Neural cell (in vitro differentiated cells): ENCODE results near the gene OR8B2. TPM values are rescaled to one million over a fixed set of nuclear protein-coding genes. Genes with fewer than 3 reads are reported as not detected.

Experiments
- H2AFZ ChIP-seq: fragments of 200-600, 300-800 bp; sonication (generic), shearing (Covaris generic); 2 replicates; pipeline ENCODE4 v1.6.0; 2014; ENCODE audit warnings: low read depth, mild to moderate bottlenecking, antibody characterized with exemption, low read length, moderate library complexity
- H3F3A ChIP-seq: fragments of 200-600 bp; shearing (Covaris generic); 2 replicates; pipeline ENCODE4 v1.6.1; 2016; ENCODE audit warnings: mild to moderate bottlenecking, moderate library complexity, mixed read lengths, antibody characterized with exemption, low read length; ENCODE audit not compliant: insufficient read depth, poor library complexity, severe bottlenecking
- H3K27ac ChIP-seq: fragments of 200-600, 300-800 bp; sonication (generic), shearing (Covaris generic); 2 replicates; pipeline ENCODE4 v1.5.1; 2014; ENCODE audit warnings: mild to moderate bottlenecking, low read length, moderate library complexity
- H3K27me3 ChIP-seq: fragments of 300-800, 200-600 bp; sonication (generic), shearing (Covaris generic); 2 replicates; pipeline ENCODE4 v1.6.0; 2014; ENCODE audit warnings: mild to moderate bottlenecking, low read depth, low read length, moderate library complexity; ENCODE audit not compliant: insufficient read depth
- H3K36me3 ChIP-seq: fragments of 300-800, 200-600 bp; sonication (generic), shearing (Covaris generic); 2 replicates; pipeline ENCODE4 v1.5.1; 2014; ENCODE audit warnings: mild to moderate bottlenecking, antibody characterized with exemption, low read length, moderate library complexity; ENCODE audit not compliant: insufficient read depth
- H3K4me2 ChIP-seq: fragments of 300-800, 200-600 bp; sonication (generic), shearing (Covaris generic); 2 replicates; pipeline ENCODE4 v1.6.0; 2014; ENCODE audit warnings: mild to moderate bottlenecking, low read length
- H3K4me3 ChIP-seq: fragments of 300-800, 200-600 bp; sonication (generic), shearing (Covaris generic); 2 replicates; pipeline ENCODE4 v1.5.1; 2014; ENCODE audit warnings: mild to moderate bottlenecking, low read length, moderate library complexity
- H3K79me2 ChIP-seq: fragments of 200-600 bp; shearing (Covaris generic); replicated peaks from 2 replicates; pipeline ENCODE4 v1.6.0; 2014; ENCODE audit warnings: mild to moderate bottlenecking, low read length, moderate library complexity; ENCODE audit not compliant: insufficient read depth
- H3K9ac ChIP-seq: fragments of 300-800, 200-600 bp; sonication (generic), shearing (Covaris generic); 2 replicates; pipeline ENCODE4 v1.6.1; 2016; ENCODE audit warnings: mild to moderate bottlenecking, low read length, mixed read lengths
- H3K9me2 ChIP-seq: fragments of 200-600 bp; shearing (Covaris generic); 2 replicates; pipeline ENCODE4 v1.6.1; 2016; ENCODE audit warnings: mild to moderate bottlenecking, low read length, mixed read lengths; ENCODE audit not compliant: insufficient read depth
- H3K9me3 ChIP-seq: fragments of 200-600, 300-800 bp; sonication (generic), shearing (Covaris generic); 2 replicates; pipeline ENCODE4 v1.6.1; 2016; ENCODE audit warnings: mild to moderate bottlenecking, mixed run types, low read length, moderate library complexity, mixed read lengths
- H4K20me1 ChIP-seq: fragments of 200-600 bp; shearing (Covaris generic); 2 replicates; pipeline ENCODE4 v1.6.1; 2016; ENCODE audit warnings: mild to moderate bottlenecking, mixed run types; ENCODE audit not compliant: insufficient read depth
- CTCF ChIP-seq: fragments of 450-650 bp; IDR thresholded peaks from 2 replicates; pipeline ENCODE4 v1.5.1; 2014; ENCODE audit warnings: antibody characterized with exemption, mild to moderate bottlenecking, moderate library complexity; ENCODE audit not compliant: poor library complexity, severe bottlenecking
- EP300 ChIP-seq: fragments of 450-650 bp; conservative IDR thresholded peaks from 2 replicates; pipeline ENCODE4 v1.6.1; 2014; ENCODE audit warnings: antibody characterized with exemption, mild to moderate bottlenecking, moderate library complexity; ENCODE audit not compliant: poor library complexity, severe bottlenecking
- EZH2 ChIP-seq: fragments of 200-600, 300-800 bp; shearing (Covaris generic), sonication (generic); IDR thresholded peaks from 2 replicates; pipeline ENCODE4 v1.6.1; 2014; ENCODE audit warnings: antibody characterized with exemption, low read length, borderline replicate concordance, mild to moderate bottlenecking; ENCODE audit not compliant: insufficient read depth, poor library complexity, severe bottlenecking
- MXI1 ChIP-seq: fragments of 450-650 bp; conservative IDR thresholded peaks from 2 replicates; pipeline ENCODE4 v1.6.1; 2014; ENCODE audit warnings: antibody characterized with exemption, mild to moderate bottlenecking; ENCODE audit not compliant: poor library complexity, severe bottlenecking
- POLR2AphosphoS5 ChIP-seq: IDR thresholded peaks from 2 replicates; pipeline ENCODE4 v1.6.1; 2012
- RAD21 ChIP-seq: fragments of 450-650 bp; conservative IDR thresholded peaks from 2 replicates; pipeline ENCODE4 v1.6.1; 2014; ENCODE audit warnings: antibody characterized with exemption, mild to moderate bottlenecking, moderate library complexity
- SMC3 ChIP-seq: fragments of 450-650 bp; conservative IDR thresholded peaks from 2 replicates; pipeline ENCODE4 v1.6.1; 2014; ENCODE audit warnings: antibody characterized with exemption, mild to moderate bottlenecking, moderate library complexity; ENCODE audit not compliant: poor library complexity
- TAF1 ChIP-seq: IDR thresholded peaks from 2 replicates; pipeline ENCODE4 v1.6.1; 2012; ENCODE audit warnings: low read depth
- polyA plus RNA-seq: library from polyadenylated mRNA; depleted of rRNA; stranded (reverse); fragments of >200 nt; gene quantifications from 2 replicates; pipeline ENCODE4 v1.2.3, GENCODE V29; 2014
- TF ChIP-seq, protein P1 (sequence below): IDR thresholded peaks from 2 replicates; pipeline ENCODE4 v1.6.1; 2012; ENCODE audit warnings: borderline replicate concordance

Gene OR8B2
- polyA plus RNA-seq, 1 donor from 2014 or later = not detected

- Histone ChIP-seq H4K20me1 (no peaks in the 10 kb centered on the region), H3K9ac (no peak overlapping the region), H3K27me3 (no peaks in the 10 kb centered on the region), H3K4me3 (no peak overlapping the region), H3K9me2 (no peaks in the 10 kb centered on the region), H3K79me2 (no peaks in the 10 kb centered on the region), H3K9me3 (no peaks in the 10 kb centered on the region), H3K36me3 (no peaks in the 10 kb centered on the region), H3K27ac (no peak overlapping the region), H3F3A (no peaks in the 10 kb centered on the region), H2AFZ (no peak overlapping the region), H3K4me2 (no peak overlapping the region)
- TF ChIP-seq CTCF (no peak), EP300 (no peak), SMC3 (no peak), POLR2AphosphoS5 (no peak), MXI1 (no peak), EZH2 (no peak), RAD21 (no peak), TAF1 (no peak)
- TF ChIP-seq, protein P1, sequence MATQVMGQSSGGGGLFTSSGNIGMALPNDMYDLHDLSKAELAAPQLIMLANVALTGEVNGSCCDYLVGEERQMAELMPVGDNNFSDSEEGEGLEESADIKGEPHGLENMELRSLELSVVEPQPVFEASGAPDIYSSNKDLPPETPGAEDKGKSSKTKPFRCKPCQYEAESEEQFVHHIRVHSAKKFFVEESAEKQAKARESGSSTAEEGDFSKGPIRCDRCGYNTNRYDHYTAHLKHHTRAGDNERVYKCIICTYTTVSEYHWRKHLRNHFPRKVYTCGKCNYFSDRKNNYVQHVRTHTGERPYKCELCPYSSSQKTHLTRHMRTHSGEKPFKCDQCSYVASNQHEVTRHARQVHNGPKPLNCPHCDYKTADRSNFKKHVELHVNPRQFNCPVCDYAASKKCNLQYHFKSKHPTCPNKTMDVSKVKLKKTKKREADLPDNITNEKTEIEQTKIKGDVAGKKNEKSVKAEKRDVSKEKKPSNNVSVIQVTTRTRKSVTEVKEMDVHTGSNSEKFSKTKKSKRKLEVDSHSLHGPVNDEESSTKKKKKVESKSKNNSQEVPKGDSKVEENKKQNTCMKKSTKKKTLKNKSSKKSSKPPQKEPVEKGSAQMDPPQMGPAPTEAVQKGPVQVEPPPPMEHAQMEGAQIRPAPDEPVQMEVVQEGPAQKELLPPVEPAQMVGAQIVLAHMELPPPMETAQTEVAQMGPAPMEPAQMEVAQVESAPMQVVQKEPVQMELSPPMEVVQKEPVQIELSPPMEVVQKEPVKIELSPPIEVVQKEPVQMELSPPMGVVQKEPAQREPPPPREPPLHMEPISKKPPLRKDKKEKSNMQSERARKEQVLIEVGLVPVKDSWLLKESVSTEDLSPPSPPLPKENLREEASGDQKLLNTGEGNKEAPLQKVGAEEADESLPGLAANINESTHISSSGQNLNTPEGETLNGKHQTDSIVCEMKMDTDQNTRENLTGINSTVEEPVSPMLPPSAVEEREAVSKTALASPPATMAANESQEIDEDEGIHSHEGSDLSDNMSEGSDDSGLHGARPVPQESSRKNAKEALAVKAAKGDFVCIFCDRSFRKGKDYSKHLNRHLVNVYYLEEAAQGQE = no peak
These were observed 37.9 kb downstream of the OR8B2 start for GRCh38 chr11:124346311-124346955.

GRCh38 chr11:124344346-124344745 is 40.0 kb downstream of the OR8B2 start:
- H3K36me3 ChIP-seq = no peaks in the 10 kb centered on the region
- no peaks in the 10 kb centered on the region for H3K79me2 ChIP-seq
- H3F3A ChIP-seq = no peaks in the 10 kb centered on the region
- no peaks in the 10 kb centered on the region for H3K9me2 ChIP-seq
- no peaks in the 10 kb centered on the region for H3K9me3 ChIP-seq
- no peak overlapping the region for H3K4me3 ChIP-seq
- H3K4me2 ChIP-seq = no peak overlapping the region
- no peak overlapping the region for H3K9ac ChIP-seq
- no peak overlapping the region for H3K27ac ChIP-seq
- H3K27me3 ChIP-seq = no peaks in the 10 kb centered on the region
- TF ChIP-seq MXI1 (no peak), EP300 (no peak), TAF1 (no peak), EZH2 (no peak), RAD21 (no peak), POLR2AphosphoS5 (no peak), CTCF (no peak), SMC3 (no peak)
- TF ChIP-seq, protein P1 = no peak
- H2AFZ ChIP-seq = no peak overlapping the region
- H4K20me1 ChIP-seq = no peaks in the 10 kb centered on the region
